ENCODE data around the gene PLEKHA6. TPM values are rescaled to one million over a fixed set of nuclear protein-coding genes. Genes with fewer than 3 reads are reported as not detected.
A peak's percentile ranks its signal among the peaks of the same experiment; 100 is the strongest.

The PLEKHA6 gene
- total RNA-seq, 2 experiments from 2014 or later, result 0.77 to 0.97 TPM

GRCh38 chr1:204207136-204207616, 152.6 kb downstream of the PLEKHA6 start:
- H3K9me3 Mint-ChIP-seq, result no peaks in the 10 kb centered on the region
- H3K4me1 Mint-ChIP-seq, result peaks cover 3% of the 10 kb centered on the region
- no peak overlapping the region for H3K4me3 Mint-ChIP-seq
- peak; percentile 85 for DNase-seq
- no peaks in the 10 kb centered on the region for H3K36me3 Mint-ChIP-seq
- H3K27me3 Mint-ChIP-seq, result peaks cover 30% of the 10 kb centered on the region
- peak; percentile 96 for ATAC-seq (ENCODE audit: low read depth)
- H3K27ac Mint-ChIP-seq, result no peak overlapping the region
- POLR2A ChIA-PET, result no interaction called here

GRCh38 chr1:204206121-204206520, 153.6 kb downstream of the PLEKHA6 start:
- DNase-seq (no peak), ATAC-seq (ENCODE audit: low read depth) (no peak)
- peaks cover 3% of the 10 kb centered on the region for H3K4me1 Mint-ChIP-seq
- no peaks in the 10 kb centered on the region for H3K36me3 Mint-ChIP-seq
- H3K27ac Mint-ChIP-seq, result no peak overlapping the region
- POLR2A ChIA-PET, result no interaction called here
- H3K27me3 Mint-ChIP-seq, result peaks cover 30% of the 10 kb centered on the region
- no peak overlapping the region for H3K4me3 Mint-ChIP-seq
- no peaks in the 10 kb centered on the region for H3K9me3 Mint-ChIP-seq

GRCh38 chr1:204205486-204205885, 154.2 kb downstream of the PLEKHA6 start:
- DNase-seq, result no peak

GRCh38 chr1:204204944-204205343, 154.8 kb downstream of the PLEKHA6 start:
- H3K4me1 Mint-ChIP-seq, result peaks cover 3% of the 10 kb centered on the region

More at GRCh38 chr1:204205486-204205885, 154.2 kb downstream of the PLEKHA6 start:
- no peak for ATAC-seq (ENCODE audit: low read depth)
- peaks cover 30% of the 10 kb centered on the region for H3K27me3 Mint-ChIP-seq
- POLR2A ChIA-PET, result no interaction called here
- no peak overlapping the region for H3K4me3 Mint-ChIP-seq
- peaks cover 3% of the 10 kb centered on the region for H3K4me1 Mint-ChIP-seq
- H3K9me3 Mint-ChIP-seq, result no peaks in the 10 kb centered on the region
- H3K27ac Mint-ChIP-seq, result no peak overlapping the region
- no peaks in the 10 kb centered on the region for H3K36me3 Mint-ChIP-seq

GRCh38 chr1:204203206-204203767, 156.4 kb downstream of the PLEKHA6 start:
- H3K4me1 Mint-ChIP-seq, result peaks cover 3% of the 10 kb centered on the region
- no peak overlapping the region for H3K4me3 Mint-ChIP-seq
- H3K9me3 Mint-ChIP-seq, result no peaks in the 10 kb centered on the region
- H3K27me3 Mint-ChIP-seq, result peaks cover 27% of the 10 kb centered on the region
- ATAC-seq (ENCODE audit: low read depth) (no peak), DNase-seq (no peak)
- POLR2A ChIA-PET, result no interaction called here
- no peak overlapping the region for H3K27ac Mint-ChIP-seq
- H3K36me3 Mint-ChIP-seq, result no peaks in the 10 kb centered on the region

More at GRCh38 chr1:204204944-204205343, 154.8 kb downstream of the PLEKHA6 start:
- no peak overlapping the region for H3K27ac Mint-ChIP-seq
- ATAC-seq (ENCODE audit: low read depth) (no peak), DNase-seq (no peak)
- H3K9me3 Mint-ChIP-seq, result no peaks in the 10 kb centered on the region
- POLR2A ChIA-PET, result no interaction called here
- H3K27me3 Mint-ChIP-seq, result peaks cover 30% of the 10 kb centered on the region
- no peak overlapping the region for H3K4me3 Mint-ChIP-seq
- H3K36me3 Mint-ChIP-seq, result no peaks in the 10 kb centered on the region

- POLR2A ChIA-PET, result no interaction called here
- ATAC-seq (ENCODE audit: low read depth) (no peak), DNase-seq (no peak)
- H3K36me3 Mint-ChIP-seq, result no peaks in the 10 kb centered on the region
- no peaks in the 10 kb centered on the region for H3K9me3 Mint-ChIP-seq
- H3K27ac Mint-ChIP-seq, result no peak overlapping the region
- H3K4me3 Mint-ChIP-seq, result no peak overlapping the region
- H3K27me3 Mint-ChIP-seq, result peaks cover 27% of the 10 kb centered on the region
- peaks cover 3% of the 10 kb centered on the region for H3K4me1 Mint-ChIP-seq
Measured at GRCh38 chr1:204202481-204202880, 157.2 kb downstream of the PLEKHA6 start.

- Mint-ChIP-seq H3K4me1 (peaks cover 2% of the 10 kb centered on the region), H3K36me3 (no peaks in the 10 kb centered on the region), H3K27me3 (peaks cover 23% of the 10 kb centered on the region), H3K27ac (no peak overlapping the region), H3K4me3 (no peak overlapping the region), H3K9me3 (no peaks in the 10 kb centered on the region)
- POLR2A ChIA-PET, result no interaction called here
- DNase-seq (no peak), ATAC-seq (ENCODE audit: low read depth) (no peak)
Measured at GRCh38 chr1:204201348-204202040, 158.2 kb downstream of the PLEKHA6 start.

- Mint-ChIP-seq H3K27me3 (peaks cover 8% of the 10 kb centered on the region), H3K4me3 (no peak overlapping the region)
- POLR2A ChIA-PET, result no interaction called here
Measured at GRCh38 chr1:204199579-204199978, 160.2 kb downstream of the PLEKHA6 start.

GRCh38 chr1:204198348-204199340, 161.1 kb downstream of the PLEKHA6 start:
- no peak for DNase-seq
- Mint-ChIP-seq H3K9me3 (peaks cover 5% of the 10 kb centered on the region), H3K36me3 (no peaks in the 10 kb centered on the region), H3K4me1 (peaks cover 11% of the 10 kb centered on the region), H3K4me3 (no peak overlapping the region), H3K27me3 (peaks cover 4% of the 10 kb centered on the region), H3K27ac (no peak overlapping the region)
- ATAC-seq (ENCODE audit: low read depth), result peak; percentile 32
- POLR2A ChIA-PET, result no interaction called here

More at GRCh38 chr1:204199579-204199978, 160.2 kb downstream of the PLEKHA6 start:
- H3K4me1 Mint-ChIP-seq, result peaks cover 9% of the 10 kb centered on the region
- DNase-seq, result no peak
- ATAC-seq (ENCODE audit: low read depth), result no peak
- no peak overlapping the region for H3K27ac Mint-ChIP-seq
- H3K9me3 Mint-ChIP-seq, result peaks cover 5% of the 10 kb centered on the region
- no peaks in the 10 kb centered on the region for H3K36me3 Mint-ChIP-seq

- Mint-ChIP-seq H3K9me3 (peaks cover 5% of the 10 kb centered on the region), H3K36me3 (no peaks in the 10 kb centered on the region), H3K4me3 (no peak overlapping the region), H3K27me3 (peaks cover 11% of the 10 kb centered on the region), H3K27ac (no peak overlapping the region), H3K4me1 (peaks cover 9% of the 10 kb centered on the region)
- DNase-seq (no peak), ATAC-seq (ENCODE audit: low read depth) (no peak)
- POLR2A ChIA-PET, result no interaction called here
Measured at GRCh38 chr1:204197068-204197467, 162.7 kb downstream of the PLEKHA6 start.

GRCh38 chr1:204196068-204196795, 163.5 kb downstream of the PLEKHA6 start, which contains the start of gene KISS1:
Gene KISS1, minus strand, starts transcription at chr1:204196491. Its CDS starts 3,615 bp downstream, at chr1:204192876.
- peaks cover 9% of the 10 kb centered on the region for H3K4me1 Mint-ChIP-seq
- no peak within 1 kb of the TSS for H3K4me3 Mint-ChIP-seq
- H3K27ac Mint-ChIP-seq, result no peak within 1 kb of the TSS
- peaks cover 15% of the 10 kb centered on the region for H3K27me3 Mint-ChIP-seq
- POLR2A ChIA-PET, result no interaction called here
- no peaks in the 10 kb centered on the region for H3K36me3 Mint-ChIP-seq
- DNase-seq, result no peak
- ATAC-seq (ENCODE audit: low read depth), result no peak
- peaks cover 5% of the 10 kb centered on the region for H3K9me3 Mint-ChIP-seq

GRCh38 chr1:204194771-204195170, 165.0 kb downstream of the PLEKHA6 start:
- Mint-ChIP-seq H3K36me3 (no peaks in the 10 kb centered on the region), H3K27me3 (peaks cover 23% of the 10 kb centered on the region), H3K9me3 (peaks cover 5% of the 10 kb centered on the region), H3K27ac (peak overlapping the region; percentile 25), H3K4me1 (peaks cover 15% of the 10 kb centered on the region), H3K4me3 (no peak overlapping the region)
- ATAC-seq (ENCODE audit: low read depth), result no peak
- DNase-seq, result no peak
- POLR2A ChIA-PET, result no interaction called here

GRCh38 chr1:204194080-204194479, 165.6 kb downstream of the PLEKHA6 start:
- ATAC-seq (ENCODE audit: low read depth) (no peak), DNase-seq (no peak)
- Mint-ChIP-seq H3K27ac (no peak overlapping the region), H3K9me3 (peaks cover 5% of the 10 kb centered on the region), H3K36me3 (no peaks in the 10 kb centered on the region), H3K27me3 (peaks cover 29% of the 10 kb centered on the region), H3K4me3 (no peak overlapping the region), H3K4me1 (peaks cover 18% of the 10 kb centered on the region)
- POLR2A ChIA-PET, result no interaction called here
